ENCODE data around the gene PGPEP1. TPM values are rescaled to one million over a fixed set of nuclear protein-coding genes. Genes with fewer than 3 reads are reported as not detected.

PGPEP1 gene
- total RNA-seq, 1 donor from 2014 or later, result 34.4 TPM

- no peaks in the 10 kb centered on the region for H3K27me3 ChIP-seq (ENCODE audit: control insufficient read depth, insufficient read depth, low read length)
- H3K4me3 ChIP-seq (ENCODE audit: low read depth, low read length), result no peak overlapping the region
- no peaks in the 10 kb centered on the region for H3K36me3 ChIP-seq (ENCODE audit: control insufficient read depth, insufficient read depth, low read length)
- DNase-seq (ENCODE audit: low read depth), result no peak
- TF ChIP-seq CTCF (IDR thresholded peaks at IDR 0.05; ENCODE audit: insufficient read depth, low read length, poor library complexity, severe bottlenecking), result no peak
Observed at GRCh38 chr19:18310118-18310909, 30.1 kb upstream of the PGPEP1 start.

GRCh38 chr19:18310966-18311365 lies 29.4 kb upstream of the PGPEP1 start:
- no peak for TF ChIP-seq CTCF (IDR thresholded peaks at IDR 0.05; ENCODE audit: insufficient read depth, low read length, poor library complexity, severe bottlenecking)
- no peak for DNase-seq (ENCODE audit: low read depth)
- no peak overlapping the region for H3K4me3 ChIP-seq (ENCODE audit: low read depth, low read length)
- H3K36me3 ChIP-seq (ENCODE audit: control insufficient read depth, insufficient read depth, low read length), result no peaks in the 10 kb centered on the region
- H3K27me3 ChIP-seq (ENCODE audit: control insufficient read depth, insufficient read depth, low read length), result no peaks in the 10 kb centered on the region

DNA sequence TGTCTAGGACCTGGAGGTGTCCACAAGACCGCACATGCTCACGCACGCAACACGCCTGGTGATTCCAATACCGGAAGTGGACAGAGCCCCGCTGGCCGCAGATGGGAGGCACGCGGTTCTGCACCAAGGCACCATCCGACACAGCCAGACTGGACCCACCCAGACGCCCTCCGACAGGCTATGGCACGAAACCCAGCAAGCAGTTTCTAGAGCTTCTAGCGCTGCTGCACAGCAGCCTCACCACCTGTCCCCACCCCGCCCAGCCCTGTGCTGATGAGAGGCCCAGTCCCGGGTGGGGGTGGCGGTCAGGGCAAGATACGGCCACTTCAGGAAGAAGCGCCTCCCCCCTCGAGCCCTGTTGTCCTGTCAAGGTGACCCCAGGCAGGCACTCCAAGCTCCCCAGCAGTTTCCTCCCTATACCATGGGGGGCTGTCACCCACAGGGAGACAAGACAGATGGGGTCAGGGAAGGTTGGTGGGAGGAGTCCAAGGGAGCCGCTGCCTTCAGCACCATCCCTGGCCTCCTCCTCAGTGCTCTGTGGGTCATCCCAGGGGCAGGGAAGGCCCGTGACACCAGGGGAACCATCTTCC lies 28.8 kb upstream of the PGPEP1 start:
- H3K4me3 ChIP-seq (ENCODE audit: low read depth, low read length), result no peak overlapping the region
- no peaks in the 10 kb centered on the region for H3K27me3 ChIP-seq (ENCODE audit: control insufficient read depth, insufficient read depth, low read length)
- H3K36me3 ChIP-seq (ENCODE audit: control insufficient read depth, insufficient read depth, low read length), result no peaks in the 10 kb centered on the region
- TF ChIP-seq CTCF (IDR thresholded peaks at IDR 0.05; ENCODE audit: insufficient read depth, low read length, poor library complexity, severe bottlenecking), result no peak
- no peak for DNase-seq (ENCODE audit: low read depth)

- no peaks in the 10 kb centered on the region for H3K36me3 ChIP-seq (ENCODE audit: control insufficient read depth, insufficient read depth, low read length)
- no peaks in the 10 kb centered on the region for H3K27me3 ChIP-seq (ENCODE audit: control insufficient read depth, insufficient read depth, low read length)
- DNase-seq (ENCODE audit: low read depth), result no peak
- no peak overlapping the region for H3K4me3 ChIP-seq (ENCODE audit: low read depth, low read length)
- TF ChIP-seq CTCF (IDR thresholded peaks at IDR 0.05; ENCODE audit: insufficient read depth, low read length, poor library complexity, severe bottlenecking), result no peak
Observed at GRCh38 chr19:18312092-18312534, 28.3 kb upstream of the PGPEP1 start.

- H3K36me3 ChIP-seq (ENCODE audit: control insufficient read depth, insufficient read depth, low read length), result no peaks in the 10 kb centered on the region
- H3K27me3 ChIP-seq (ENCODE audit: control insufficient read depth, insufficient read depth, low read length), result no peaks in the 10 kb centered on the region
- DNase-seq (ENCODE audit: low read depth), result no peak
- no peak overlapping the region for H3K4me3 ChIP-seq (ENCODE audit: low read depth, low read length)
- no peak for TF ChIP-seq CTCF (IDR thresholded peaks at IDR 0.05; ENCODE audit: insufficient read depth, low read length, poor library complexity, severe bottlenecking)
Observed at GRCh38 chr19:18313398-18313797, 27.0 kb upstream of the PGPEP1 start.
